Measurements from ENCODE around the gene TXNDC11. TPM values are rescaled to one million over a fixed set of nuclear protein-coding genes. Genes with fewer than 3 reads are reported as not detected.
A peak's percentile ranks its signal among the peaks of the same experiment; 100 is the strongest.

Gene TXNDC11
- total and polyA plus RNA-seq, 10 of the 15 experiments (the other 5 are each of a cell fraction or from before 2014, with no cell fraction given) = 1.7 to 86.7 (median 54.4) TPM

GRCh38 chr16:11682655-11683096, 60.0 kb downstream of the TXNDC11 start (continued):
- TF ChIP-seq TCF7 (IDR thresholded peaks at IDR 0.05; ENCODE audit: borderline replicate concordance) = no peak
- TF ChIP-seq CREB1 (IDR thresholded peaks at IDR 0.05; ENCODE audit: low read depth) = peak; percentile 80
- TF ChIP-seq EGR1 (IDR thresholded peaks at IDR 0.05; ENCODE audit: borderline replicate concordance in 1 of 2, low read depth in 2 of 2, low read length in 2 of 2) = no peak
- TF ChIP-seq GABPA (IDR thresholded peaks at IDR 0.05; ENCODE audit: low read depth) = peak; percentile 47; the same call in 1 of the 2 replicates
- TF ChIP-seq CREM (IDR thresholded peaks at IDR 0.05; ENCODE audit: low read depth) = peak; percentile 56; the same call in 1 of the 2 replicates
- TF ChIP-seq JUNB (IDR thresholded peaks at IDR 0.05) = peak; percentile 88

GRCh38 chr16:11681976-11682654, 60.5 kb downstream of the TXNDC11 start:
- no peak for DNase-seq (ENCODE audit: low read depth, low spot score)
- H3K4me3 ChIP-seq = no peak overlapping the region
- under 1% methylated on average over 12 of the region's 12 CpGs for WGBS (ENCODE audit: insufficient coverage, insufficient replicate concordance, low lambda C conversion rate, missing lambda C conversion rate)
- TF ChIP-seq NFIC (IDR thresholded peaks at IDR 0.05; ENCODE audit: low read depth, low read length) (peak; percentile 75), CHD1 (IDR thresholded peaks at IDR 0.05; ENCODE audit: low read depth, low read length) (no peak), CEBPB (IDR thresholded peaks at IDR 0.05; ENCODE audit: borderline replicate concordance in 1 of 2, low read depth in 2 of 2, low read length in 2 of 2) (no peak), STAT3 (IDR thresholded peaks at IDR 0.05; ENCODE audit: low read depth, low read length) (no peak), GATAD2B (conservative IDR thresholded peaks at IDR 0.05; ENCODE audit: low read depth) (peak; percentile 22; the same call in 1 of the 2 replicates), CEBPZ (IDR thresholded peaks at IDR 0.05; ENCODE audit: low read depth, low read length) (no peak), BHLHE40 (IDR thresholded peaks at IDR 0.05; ENCODE audit: borderline replicate concordance in 1 of 2, low read depth in 2 of 2, low read length in 1 of 2) (peak; percentile 3 to 52; a peak in 2 of 4 replicates), MEF2A (IDR thresholded peaks at IDR 0.05; ENCODE audit: insufficient read depth, low read depth, low read length) (peak; percentile 91), SREBF2 (IDR thresholded peaks at IDR 0.05; ENCODE audit: low read length) (no peak), GABPA (IDR thresholded peaks at IDR 0.05; ENCODE audit: low read depth) (no peak; the same call in 1 of the 2 replicates), SREBF1 (IDR thresholded peaks at IDR 0.05; ENCODE audit: low read length) (no peak), BACH1 (IDR thresholded peaks at IDR 0.05; ENCODE audit: borderline replicate concordance) (no peak), EGR1 (IDR thresholded peaks at IDR 0.05; ENCODE audit: borderline replicate concordance in 1 of 2, low read depth in 2 of 2, low read length in 2 of 2) (no peak), ETV6 (conservative IDR thresholded peaks at IDR 0.05 in 1 of 2, IDR thresholded peaks at IDR 0.05 in 1 of 2; ENCODE audit: borderline replicate concordance in 1 of 2, low read depth in 1 of 2) (peak in 1 of 2 experiments; percentile 47; a peak in 1 of 4 replicates)

More at GRCh38 chr16:11681976-11682654, 60.5 kb downstream of the TXNDC11 start:
- Histone ChIP-seq H3K79me2 (ENCODE audit: control insufficient read depth, insufficient read depth, low read length) (peaks cover 26% of the 10 kb centered on the region), H3K9me3 (replicated peaks; ENCODE audit: control insufficient read depth, insufficient read depth, low read length) (no peaks in the 10 kb centered on the region), H2AFZ (ENCODE audit: control insufficient read depth, low read depth, low read length) (no peak overlapping the region), H3K27me3 (replicated peaks in 1 of 2; ENCODE audit: control insufficient read depth in 2 of 2, insufficient read depth in 2 of 2, low read length in 1 of 2) (no peaks in the 10 kb centered on the region), H3K4me2 (ENCODE audit: control insufficient read depth, insufficient read depth) (peak overlapping the region; percentile 73), H3K4me1 (ENCODE audit: control insufficient read depth, insufficient read depth, low read length) (peaks cover 83% of the 10 kb centered on the region), H3K9ac (ENCODE audit: control insufficient read depth, insufficient read depth, low read length) (peak overlapping the region; percentile 5; the same call in 1 of the 2 replicates), H3K36me3 (ENCODE audit: control insufficient read depth in 2 of 2, insufficient read depth in 2 of 2, low read length in 1 of 2) (peaks cover 33 to 47% of the 10 kb centered on the region in 2 experiments), H3K27ac (ENCODE audit: control insufficient read depth, insufficient read depth) (peak overlapping the region; percentile 67), H4K20me1 (ENCODE audit: control insufficient read depth, insufficient read depth) (no peaks in the 10 kb centered on the region; the same call in 1 of the 2 replicates)
- ChIA-PET SMC1A (ENCODE audit: uncharacterized antibody, unreplicated experiment) (interaction anchor here (0.9 to 2.0 kb wide), 9 partner anchors 13 to 116 kb away, joined by 3 to 11 read pairs (median 3); partner anchors contain the start of gene SNN), RAD21 (ENCODE audit: unreplicated experiment) (interaction anchor here (0.7 to 1.7 kb wide), 5 partner anchors 9 to 99 kb away, joined by 3 to 11 read pairs (median 3); partner anchors contain the start of gene TXNDC11), POLR2A (interaction anchor here (0.7 to 7.9 kb wide), 4 partner anchors 9 to 115 kb away, joined by 3 to 75 read pairs (median 6); partner anchors contain the start of genes SNN and ZC3H7A), CTCF (interaction anchor here (0.9 to 1.7 kb wide), 3 partner anchors 9 to 115 kb away, joined by 3 to 4 read pairs (median 3); no protein-coding TSS in a partner anchor)
- ATAC-seq (peak; percentile 67), FAIRE-seq (no peak)
- in situ Hi-C loops (cut with MboI) = no loop called here
- TSS peak; percentile 27 for BruUV-seq (replicated peaks)
- intact Hi-C loops (cut with micrococcal nuclease; ENCODE audit: unreplicated experiment) = loop anchor here (1.0 kb wide), 1 partner anchor 718 kb away; no protein-coding TSS in a partner anchor
